H1 (cell line): Measurements from ENCODE around the gene STAT5A. TPM values are rescaled to one million over a fixed set of nuclear protein-coding genes. Genes with fewer than 3 reads are reported as not detected.

Source experiments
- CTCF ChIA-PET: fragments of 300-600 bp; sonication (Branson Sonifier 250); formaldehyde crosslinking; loops from one replicate; lab custom pipeline; 2021; ENCODE audit not compliant: partially characterized antibody; lab: Charles Lee
- POLR2A ChIA-PET: fragments of 300-600 bp; sonication (Branson Sonifier 250); formaldehyde crosslinking; loops from one replicate; lab custom pipeline; 2021; ENCODE audit warnings: inconsistent platforms; ENCODE audit not compliant: partially characterized antibody; lab: Charles Lee
- DNase-seq, 2 experiments: peaks; one replicate each; pipeline versions ENCODE4 v3.0.0 to v3.0.0-alpha.2; 2010 to 2022; ENCODE audit warnings: low spot score in 2 of 2, low read depth in 1 of 2, mixed read lengths in 1 of 2
- FAIRE-seq: peaks from 2 replicates; lab custom pipeline; 2011; peaks lifted over from hg19 to GRCh38; lab: Jason Lieb, UNC
- H2AFZ ChIP-seq: 2 replicates; pipeline ENCODE4 v1.8.1; 2012; ENCODE audit warnings: low read length, inconsistent platforms
- H2AK5ac ChIP-seq: 2 replicates; pipeline ENCODE4 v1.6.1; 2013; ENCODE audit warnings: low read depth, low read length
- H2BK120ac ChIP-seq: replicated peaks from 2 replicates; pipeline ENCODE3; 2013; ENCODE audit warnings: low read depth, low read length, inconsistent platforms
- H2BK12ac ChIP-seq: 2 replicates; pipeline ENCODE4 v1.6.1; 2013; ENCODE audit warnings: low read depth, low read length
- H2BK15ac ChIP-seq: 2 replicates; pipeline ENCODE4 v1.6.1; 2013; ENCODE audit warnings: low read length
- H2BK20ac ChIP-seq: 2 replicates; pipeline ENCODE4 v1.6.1; 2013; ENCODE audit warnings: low read length
- H2BK5ac ChIP-seq: 2 replicates; pipeline ENCODE4 v1.6.1; 2013; ENCODE audit warnings: low read depth, low read length
- H3K14ac ChIP-seq: 2 replicates; pipeline ENCODE4 v1.6.1; 2013; ENCODE audit warnings: inconsistent platforms; ENCODE audit not compliant: insufficient read length
- H3K18ac ChIP-seq: 2 replicates; pipeline ENCODE4 v1.6.1; 2013; ENCODE audit warnings: low read length; ENCODE audit errors: extremely low read depth
- H3K23ac ChIP-seq: 2 replicates; pipeline ENCODE4 v1.6.1; 2013; ENCODE audit warnings: inconsistent platforms; ENCODE audit not compliant: insufficient read length
- H3K23me2 ChIP-seq: 2 replicates; pipeline ENCODE4 v1.6.1; 2013; ENCODE audit warnings: low read depth, low read length
- H3K27ac ChIP-seq: 2 replicates; pipeline ENCODE4 v1.6.1; 2011; ENCODE audit warnings: low read depth, low read length, inconsistent platforms
- H3K27me3 ChIP-seq, 4 experiments: replicated peaks in 1 of 4; 1 replicate in 1 of 4; 2 replicates in 3 of 4; pipeline versions ENCODE4 v1.6.1 to v1.8.1; 2011 to 2013; ENCODE audit warnings: low read length in 3 of 4, mild to moderate bottlenecking in 3 of 4, inconsistent platforms in 2 of 4, mixed read lengths in 2 of 4, moderate library complexity in 1 of 4; ENCODE audit not compliant: control insufficient read depth in 3 of 4, insufficient read depth in 3 of 4; ENCODE audit errors: extremely low read depth in 1 of 4
- H3K36me3 ChIP-seq, 4 experiments: 2 replicates each; pipeline versions ENCODE4 v1.6.1 to v1.8.1; 2011 to 2013; ENCODE audit warnings: mild to moderate bottlenecking in 4 of 4, low read length in 3 of 4, moderate library complexity in 2 of 4, control low read depth in 1 of 4, inconsistent platforms in 1 of 4; ENCODE audit not compliant: insufficient read depth in 4 of 4, control insufficient read depth in 2 of 4
- H3K4ac ChIP-seq: replicated peaks from 2 replicates; pipeline ENCODE3; 2013; ENCODE audit warnings: low read length, low read depth, mixed read lengths, inconsistent platforms; ENCODE audit not compliant: insufficient read length
- H3K4me1 ChIP-seq, 4 experiments: replicated peaks in 1 of 4; 1 replicate in 1 of 4; 2 replicates in 3 of 4; pipeline versions ENCODE4 v1.6.1 to v1.8.1; 2011 to 2013; ENCODE audit warnings: low read length in 3 of 4, inconsistent platforms in 2 of 4, mixed read lengths in 1 of 4; ENCODE audit not compliant: insufficient read depth in 4 of 4, control insufficient read depth in 3 of 4
- H3K4me2 ChIP-seq, 2 experiments: 2 replicates each; pipeline versions ENCODE4 v1.6.1 to v1.8.1; 2011 to 2013; ENCODE audit warnings: low read depth in 2 of 2, low read length in 2 of 2, control low read depth in 1 of 2, inconsistent platforms in 1 of 2, mild to moderate bottlenecking in 1 of 2; ENCODE audit not compliant: insufficient read depth in 1 of 2
- H3K4me3 ChIP-seq, 4 experiments: fragments of 200-600, 300-600 bp in 1 of 4; sonication (generic), shearing (Covaris generic), sonication (Bioruptor Twin) in 1 of 4; 2 replicates each; pipeline versions ENCODE4 v1.5.1 to v1.8.1; 2011 to 2016; ENCODE audit warnings: low read length in 4 of 4, low read depth in 3 of 4, control low read depth in 2 of 4, inconsistent platforms in 2 of 4, mild to moderate bottlenecking in 2 of 4, mixed read lengths in 1 of 4, moderate library complexity in 1 of 4; ENCODE audit not compliant: insufficient read depth in 2 of 4; ENCODE audit errors: extremely low read depth in 1 of 4
- H3K56ac ChIP-seq: replicated peaks from 2 replicates; pipeline ENCODE3; 2013; ENCODE audit warnings: low read depth, mild to moderate bottlenecking, mixed read lengths, low read length, inconsistent platforms; ENCODE audit not compliant: insufficient read length
- H3K79me1 ChIP-seq: 2 replicates; pipeline ENCODE4 v1.6.1; 2013; ENCODE audit warnings: low read depth, low read length, control low read depth
- H3K79me2 ChIP-seq, 2 experiments: 2 replicates each; pipeline versions ENCODE4 v1.6.1 to v1.8.1; 2012 to 2013; ENCODE audit warnings: low read length in 2 of 2, mild to moderate bottlenecking in 2 of 2, inconsistent platforms in 1 of 2; ENCODE audit not compliant: insufficient read depth in 2 of 2, control insufficient read depth in 1 of 2
- H3K9ac ChIP-seq, 4 experiments: replicated peaks in 1 of 4; 1 replicate in 1 of 4; 2 replicates in 3 of 4; pipeline versions ENCODE4 v1.6.1 to v1.8.1; 2011 to 2013; ENCODE audit warnings: low read depth in 3 of 4, low read length in 3 of 4, control low read depth in 2 of 4, mild to moderate bottlenecking in 2 of 4, moderate library complexity in 2 of 4, inconsistent platforms in 1 of 4; ENCODE audit errors: extremely low read depth in 1 of 4
- H3K9me3 ChIP-seq, 2 experiments: 2 replicates each; pipeline versions ENCODE4 v1.6.1 to v1.8.1; 2012 to 2013; ENCODE audit warnings: mild to moderate bottlenecking in 2 of 2, moderate library complexity in 2 of 2, control low read depth in 1 of 2, inconsistent platforms in 1 of 2, low read depth in 1 of 2, low read length in 1 of 2, mixed read lengths in 1 of 2; ENCODE audit not compliant: insufficient read depth in 2 of 2
- H4K20me1 ChIP-seq, 2 experiments: replicated peaks in 1 of 2; 2 replicates each; pipeline versions ENCODE3 to v1.8.1; 2011 to 2013; ENCODE audit warnings: inconsistent platforms in 2 of 2, low read length in 2 of 2, mild to moderate bottlenecking in 1 of 2; ENCODE audit not compliant: insufficient read depth in 2 of 2, control insufficient read depth in 1 of 2
- H4K5ac ChIP-seq: 2 replicates; pipeline ENCODE4 v1.6.1; 2013; ENCODE audit warnings: low read length, low read depth, mixed read lengths, inconsistent platforms; ENCODE audit not compliant: insufficient read length
- H4K8ac ChIP-seq: 2 replicates; pipeline ENCODE4 v1.8.0; 2013; ENCODE audit warnings: mild to moderate bottlenecking, moderate library complexity, low read length, inconsistent platforms; ENCODE audit not compliant: insufficient read depth; ENCODE audit errors: extremely low read depth
- H4K91ac ChIP-seq: replicated peaks from 2 replicates; pipeline ENCODE3; 2013; ENCODE audit warnings: low read length, mixed read lengths, inconsistent platforms; ENCODE audit not compliant: insufficient read length
- ASH2L ChIP-seq: fragments of 200-600, 300-600 bp; sonication (generic); IDR thresholded peaks from one replicate; pipeline ENCODE4 v1.7.1; 2017; ENCODE audit warnings: low read length
- ATF3 ChIP-seq: IDR thresholded peaks from 2 replicates; pipeline ENCODE4 v1.6.1; 2011; ENCODE audit warnings: low read depth, mild to moderate bottlenecking, low read length; ENCODE audit not compliant: insufficient read depth
- BRCA1 ChIP-seq: IDR thresholded peaks from 2 replicates; pipeline ENCODE4 v1.6.1; 2012; ENCODE audit warnings: low read depth, low read length, improper control_type of control experiment
- CEBPB ChIP-seq: IDR thresholded peaks from 2 replicates; pipeline ENCODE4 v1.6.1; 2012; ENCODE audit warnings: low read depth, low read length
- CTCF ChIP-seq, 3 experiments: IDR thresholded peaks; 1 replicate in 2 of 3; 2 replicates in 1 of 3; pipeline versions ENCODE4 v1.5.1 to v1.6.1; 2011; ENCODE audit warnings: low read length in 3 of 3, mild to moderate bottlenecking in 3 of 3, inconsistent platforms in 2 of 3, low read depth in 1 of 3, moderate library complexity in 1 of 3; ENCODE audit not compliant: insufficient read depth in 1 of 3; ENCODE audit errors: control extremely low read depth in 1 of 3
- FOSL1 ChIP-seq: IDR thresholded peaks from 2 replicates; pipeline ENCODE4 v1.6.1; 2011; ENCODE audit warnings: mild to moderate bottlenecking, low read depth, low read length, moderate library complexity; ENCODE audit not compliant: insufficient read depth
- JUN ChIP-seq: IDR thresholded peaks from 2 replicates; pipeline ENCODE4 v1.6.1; 2011; ENCODE audit warnings: low read depth, mild to moderate bottlenecking, improper control_type of control experiment, low read length
- JUND ChIP-seq: IDR thresholded peaks from 2 replicates; pipeline ENCODE4 v1.6.1; 2011; ENCODE audit warnings: mild to moderate bottlenecking, improper control_type of control experiment, low read length
- POU5F1 ChIP-seq: IDR thresholded peaks from 2 replicates; pipeline ENCODE4 v1.6.1; 2011; ENCODE audit warnings: low read depth, mild to moderate bottlenecking, low read length, moderate library complexity
- SIRT6 ChIP-seq: IDR thresholded peaks from one replicate; pipeline ENCODE4 v1.7.1; 2012; ENCODE audit warnings: low read length, inconsistent platforms
- WGBS, 2 experiments: shearing (Covaris generic) in 1 of 2; methylation state at CpG; one replicate each; pipeline versions ENCODE4 v1.1.6 to v1.1.7; 2013 to 2015; ENCODE audit warnings: low lambda C conversion rate in 2 of 2, mixed read lengths in 2 of 2, inconsistent platforms in 1 of 2, low coverage in 1 of 2, missing lambda C conversion rate in 1 of 2; ENCODE audit not compliant: insufficient replicate concordance in 2 of 2, insufficient coverage in 1 of 2, insufficient read length in 1 of 2; ENCODE audit errors: extremely low coverage in 1 of 2, missing lambda C conversion rate in 1 of 2; 5-methylcytosine and 5-hydroxymethylcytosine counted together
- polyA plus RNA-seq, 7 experiments: library from polyadenylated mRNA; depleted of rRNA in 3 of 7; stranded (reverse) in 5 of 7; unstranded in 2 of 7; fragments of >200 nt in 5 of 7; fragments of 200-250 nt in 2 of 7; gene quantifications; 1 replicate in 5 of 7; 2 replicates in 1 of 7; 4 replicates in 1 of 7; pipeline versions ENCODE4 v1.2.1 to v1.2.3, GENCODE V29; 2011 to 2013; ENCODE audit warnings: missing spikeins in 2 of 7, mixed read lengths in 2 of 7
- total RNA-seq: library from RNA; stranded (reverse); fragmentation: NEBNext Ultra II Directional; extraction: Animal tissue kit (Norgen Biotek cat#: 25700); gene quantifications from 2 replicates; pipeline ENCODE4 v1.2.1, GENCODE V29; 2021
- TF ChIP-seq, protein P1 (sequence below): IDR thresholded peaks from 2 replicates; pipeline ENCODE4 v1.6.1; 2011; ENCODE audit warnings: low read length, improper control_type of control experiment

The STAT5A gene
- total and polyA plus RNA-seq, 2 of the 8 experiments (the other 6 are each of a cell fraction or from before 2014, with no cell fraction given), result 4.2 to 5.4 TPM

DNA sequence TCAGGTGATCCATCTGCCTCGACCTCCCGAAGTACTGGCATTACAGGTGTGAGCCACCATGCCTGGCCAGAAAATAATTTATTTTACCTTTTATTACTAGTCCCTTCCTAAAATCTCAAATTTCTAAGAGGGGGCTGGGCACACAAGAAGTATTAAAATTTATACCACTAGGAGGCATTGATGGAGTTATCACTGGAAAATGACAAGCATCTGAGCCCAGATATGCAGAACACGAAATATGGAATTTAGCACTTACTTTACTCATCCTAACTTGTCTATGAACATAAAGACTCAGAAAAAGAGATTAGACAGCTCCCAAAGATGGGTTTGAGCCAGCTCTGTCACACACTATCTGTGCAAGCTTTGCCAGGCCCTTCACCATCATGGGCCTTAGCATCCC lies 46.4 kb downstream of the STAT5A start:
- Histone ChIP-seq H3K79me1 (no peaks in the 10 kb centered on the region), H3K4me3 (no peak overlapping the region), H2AFZ (no peak overlapping the region), H3K4me2 (no peak overlapping the region), H2BK5ac (no peak overlapping the region), H3K18ac (no peak overlapping the region), H3K27me3 (no peaks in the 10 kb centered on the region), H3K9ac (no peak overlapping the region), H4K5ac (no peak overlapping the region), H2BK12ac (no peak overlapping the region), H2BK20ac (no peak overlapping the region), H2BK15ac (no peak overlapping the region), H3K36me3 (peaks cover 23 to 73% (median 60%) of the 10 kb centered on the region in 4 experiments), H4K91ac (no peak overlapping the region), H3K23me2 (no peaks in the 10 kb centered on the region), H3K4me1 (peaks cover 0 to 9% (median 6%) of the 10 kb centered on the region in 4 experiments; a peak in 4 of 7 replicates), H2AK5ac (no peak overlapping the region), H3K56ac (no peak overlapping the region), H4K20me1 (no peaks in the 10 kb centered on the region), H3K27ac (no peak overlapping the region), H3K79me2 (no peaks in the 10 kb centered on the region), H3K23ac (no peak overlapping the region), H3K4ac (no peak overlapping the region), H3K14ac (no peak overlapping the region), H4K8ac (no peak overlapping the region), H2BK120ac (no peak overlapping the region), H3K9me3 (no peaks in the 10 kb centered on the region)
- no peak for FAIRE-seq
- POLR2A ChIA-PET, result no interaction called here
- CTCF ChIA-PET, result interaction anchor here (0.8 to 2.3 kb wide), 4 partner anchors 12 to 28 kb away, joined by 3 to 13 read pairs (median 4); no protein-coding TSS in a partner anchor
- no peak for DNase-seq
- WGBS, 2 experiments, result 90% methylated on average over 3 of the region's 3 CpGs; no CpG with 5 or more reads in 1 of the 2 experiments
- TF ChIP-seq CTCF (IDR thresholded peaks at IDR 0.05; ENCODE audit: control extremely low read depth in 1 of 3, insufficient read depth in 1 of 3, low read depth in 1 of 3, low read length in 3 of 3), result no peak
- TF ChIP-seq JUND, result no peak
- no peak for TF ChIP-seq BRCA1
- no peak for TF ChIP-seq ATF3
- TF ChIP-seq, protein P1, sequence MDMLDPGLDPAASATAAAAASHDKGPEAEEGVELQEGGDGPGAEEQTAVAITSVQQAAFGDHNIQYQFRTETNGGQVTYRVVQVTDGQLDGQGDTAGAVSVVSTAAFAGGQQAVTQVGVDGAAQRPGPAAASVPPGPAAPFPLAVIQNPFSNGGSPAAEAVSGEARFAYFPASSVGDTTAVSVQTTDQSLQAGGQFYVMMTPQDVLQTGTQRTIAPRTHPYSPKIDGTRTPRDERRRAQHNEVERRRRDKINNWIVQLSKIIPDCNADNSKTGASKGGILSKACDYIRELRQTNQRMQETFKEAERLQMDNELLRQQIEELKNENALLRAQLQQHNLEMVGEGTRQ, result no peak
- no peak for TF ChIP-seq POU5F1
- no peak for TF ChIP-seq SIRT6
- TF ChIP-seq ASH2L, result no peak
- no peak for TF ChIP-seq CEBPB
- TF ChIP-seq JUN, result no peak
- TF ChIP-seq FOSL1, result no peak
